DND-41 (cell line): Measurements from ENCODE around the gene SIRT2.
"Not testable (repeated sequence)": the region's sequence is repeated elsewhere in the genome, so short reads cannot be mapped to it uniquely, and the experiment has no call there.

Experiments
- EZH2 ChIP-seq: IDR thresholded peaks from 3 replicates; pipeline ENCODE4 v1.6.1; 2012; ENCODE audit warnings: borderline replicate concordance, low read depth, mild to moderate bottlenecking, moderate library complexity, low read length, inconsistent platforms; ENCODE audit not compliant: severe bottlenecking
- TF ChIP-seq, protein P1 (sequence below): IDR thresholded peaks from 2 replicates; pipeline ENCODE4 v1.5.1; 2012; ENCODE audit warnings: borderline replicate concordance, low read length, moderate library complexity, mild to moderate bottlenecking; ENCODE audit not compliant: poor library complexity, severe bottlenecking; ENCODE audit errors: extremely low read depth

DNA sequence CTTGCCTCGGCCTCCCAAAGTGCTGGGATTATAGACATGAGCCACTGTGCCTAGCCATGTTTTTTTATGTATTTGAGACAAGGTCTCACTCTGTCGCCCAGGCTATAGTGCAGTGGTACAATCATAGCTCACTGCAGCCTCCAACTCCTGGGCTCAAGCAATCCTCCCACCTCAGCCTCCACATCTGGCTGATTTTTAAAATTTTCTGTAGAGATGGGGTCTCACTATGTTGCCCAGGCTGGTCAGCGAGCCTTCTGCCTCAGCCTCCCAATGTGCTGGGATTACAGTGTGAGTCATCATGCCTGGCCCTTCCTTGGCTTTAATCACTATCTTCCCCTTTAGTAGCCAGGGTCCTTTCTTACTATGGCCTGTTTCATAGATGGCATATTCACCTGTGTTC, 14.7 kb downstream of the SIRT2 start:
- TF ChIP-seq, protein P1, sequence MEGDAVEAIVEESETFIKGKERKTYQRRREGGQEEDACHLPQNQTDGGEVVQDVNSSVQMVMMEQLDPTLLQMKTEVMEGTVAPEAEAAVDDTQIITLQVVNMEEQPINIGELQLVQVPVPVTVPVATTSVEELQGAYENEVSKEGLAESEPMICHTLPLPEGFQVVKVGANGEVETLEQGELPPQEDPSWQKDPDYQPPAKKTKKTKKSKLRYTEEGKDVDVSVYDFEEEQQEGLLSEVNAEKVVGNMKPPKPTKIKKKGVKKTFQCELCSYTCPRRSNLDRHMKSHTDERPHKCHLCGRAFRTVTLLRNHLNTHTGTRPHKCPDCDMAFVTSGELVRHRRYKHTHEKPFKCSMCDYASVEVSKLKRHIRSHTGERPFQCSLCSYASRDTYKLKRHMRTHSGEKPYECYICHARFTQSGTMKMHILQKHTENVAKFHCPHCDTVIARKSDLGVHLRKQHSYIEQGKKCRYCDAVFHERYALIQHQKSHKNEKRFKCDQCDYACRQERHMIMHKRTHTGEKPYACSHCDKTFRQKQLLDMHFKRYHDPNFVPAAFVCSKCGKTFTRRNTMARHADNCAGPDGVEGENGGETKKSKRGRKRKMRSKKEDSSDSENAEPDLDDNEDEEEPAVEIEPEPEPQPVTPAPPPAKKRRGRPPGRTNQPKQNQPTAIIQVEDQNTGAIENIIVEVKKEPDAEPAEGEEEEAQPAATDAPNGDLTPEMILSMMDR: not testable (repeated sequence)
- TF ChIP-seq EZH2: not testable (repeated sequence)
